HFFc6 (cell line): ENCODE measurements around the gene MCL1. TPM values are rescaled to one million over a fixed set of nuclear protein-coding genes. Genes with fewer than 3 reads are reported as not detected.
"Not testable (repeated sequence)": the region's sequence is repeated elsewhere in the genome, so short reads cannot be mapped to it uniquely, and the experiment has no call there.

Experiments used
- DNase-seq: peaks from one replicate; pipeline ENCODE4 v3.0.0-alpha.2; 2018
- H3K27ac Mint-ChIP-seq: 2 replicates; pipeline ENCODE4 v1.8.0; 2020; ENCODE audit warnings: mild to moderate bottlenecking, mixed read lengths
- H3K27me3 Mint-ChIP-seq: 2 replicates; pipeline ENCODE4 v1.8.0; 2021; ENCODE audit warnings: mild to moderate bottlenecking, moderate library complexity, mixed read lengths; ENCODE audit not compliant: insufficient read depth
- H3K36me3 Mint-ChIP-seq: 2 replicates; pipeline ENCODE4 v1.8.0; 2021; ENCODE audit warnings: low read depth, mixed read lengths
- H3K4me1 Mint-ChIP-seq: 2 replicates; pipeline ENCODE4 v1.8.0; 2020; ENCODE audit warnings: low read depth, mixed read lengths
- H3K4me3 Mint-ChIP-seq: 2 replicates; pipeline ENCODE4 v1.8.0; 2020; ENCODE audit warnings: mild to moderate bottlenecking, moderate library complexity, mixed read lengths
- H3K9me3 Mint-ChIP-seq: 2 replicates; pipeline ENCODE4 v1.8.0; 2020; ENCODE audit warnings: mild to moderate bottlenecking, mixed read lengths
- total RNA-seq, 6 experiments: library from RNA; stranded (reverse); fragmentation: NEBNext Ultra II Directional; extraction: Animal tissue kit (Norgen Biotek cat#: 25700); gene quantifications; 2 replicates in 1 of 6; 3 replicates in 5 of 6; pipeline ENCODE4 v1.2.3, GENCODE V29; 2021
- TF ChIP-seq, protein P1 (sequence below): fragments of 200-600 bp; sonication (generic); IDR thresholded peaks from 2 replicates; pipeline ENCODE4 v1.5.0; 2021; ENCODE audit warnings: antibody characterized with exemption, mild to moderate bottlenecking

Gene MCL1
- total RNA-seq, 6 experiments from 2014 or later = 155 to 170 (median 164) TPM

DNA sequence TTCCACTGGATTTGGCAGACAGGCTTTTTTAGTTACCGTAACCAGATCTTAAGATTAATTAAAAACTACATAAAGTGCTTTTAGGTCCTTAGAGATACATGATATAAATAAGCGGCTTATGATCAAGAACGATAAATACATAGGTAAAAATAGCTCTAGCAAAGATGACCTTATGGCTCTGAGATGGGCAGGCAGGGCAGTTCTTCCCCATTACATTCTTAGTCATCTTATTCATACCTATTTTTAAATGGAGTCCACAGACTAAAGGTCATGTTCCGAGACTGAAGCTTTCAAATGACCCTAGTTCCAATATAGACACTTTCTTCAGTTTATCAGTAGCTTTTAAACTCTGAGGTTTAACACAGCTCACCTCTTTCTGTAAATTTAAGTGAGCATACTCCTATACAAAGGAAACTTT lies 4.3 kb downstream of the MCL1 start:
- Mint-ChIP-seq H3K4me1 (peaks cover 59% of the 10 kb centered on the region), H3K4me3 (peak overlapping the region; percentile 96), H3K36me3 (peaks cover 82% of the 10 kb centered on the region), H3K9me3 (peaks cover 46% of the 10 kb centered on the region), H3K27ac (peak overlapping the region; percentile 96), H3K27me3 (peaks cover 88% of the 10 kb centered on the region)
- TF ChIP-seq, protein P1, sequence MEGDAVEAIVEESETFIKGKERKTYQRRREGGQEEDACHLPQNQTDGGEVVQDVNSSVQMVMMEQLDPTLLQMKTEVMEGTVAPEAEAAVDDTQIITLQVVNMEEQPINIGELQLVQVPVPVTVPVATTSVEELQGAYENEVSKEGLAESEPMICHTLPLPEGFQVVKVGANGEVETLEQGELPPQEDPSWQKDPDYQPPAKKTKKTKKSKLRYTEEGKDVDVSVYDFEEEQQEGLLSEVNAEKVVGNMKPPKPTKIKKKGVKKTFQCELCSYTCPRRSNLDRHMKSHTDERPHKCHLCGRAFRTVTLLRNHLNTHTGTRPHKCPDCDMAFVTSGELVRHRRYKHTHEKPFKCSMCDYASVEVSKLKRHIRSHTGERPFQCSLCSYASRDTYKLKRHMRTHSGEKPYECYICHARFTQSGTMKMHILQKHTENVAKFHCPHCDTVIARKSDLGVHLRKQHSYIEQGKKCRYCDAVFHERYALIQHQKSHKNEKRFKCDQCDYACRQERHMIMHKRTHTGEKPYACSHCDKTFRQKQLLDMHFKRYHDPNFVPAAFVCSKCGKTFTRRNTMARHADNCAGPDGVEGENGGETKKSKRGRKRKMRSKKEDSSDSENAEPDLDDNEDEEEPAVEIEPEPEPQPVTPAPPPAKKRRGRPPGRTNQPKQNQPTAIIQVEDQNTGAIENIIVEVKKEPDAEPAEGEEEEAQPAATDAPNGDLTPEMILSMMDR = no peak
- DNase-seq = no peak

DNA sequence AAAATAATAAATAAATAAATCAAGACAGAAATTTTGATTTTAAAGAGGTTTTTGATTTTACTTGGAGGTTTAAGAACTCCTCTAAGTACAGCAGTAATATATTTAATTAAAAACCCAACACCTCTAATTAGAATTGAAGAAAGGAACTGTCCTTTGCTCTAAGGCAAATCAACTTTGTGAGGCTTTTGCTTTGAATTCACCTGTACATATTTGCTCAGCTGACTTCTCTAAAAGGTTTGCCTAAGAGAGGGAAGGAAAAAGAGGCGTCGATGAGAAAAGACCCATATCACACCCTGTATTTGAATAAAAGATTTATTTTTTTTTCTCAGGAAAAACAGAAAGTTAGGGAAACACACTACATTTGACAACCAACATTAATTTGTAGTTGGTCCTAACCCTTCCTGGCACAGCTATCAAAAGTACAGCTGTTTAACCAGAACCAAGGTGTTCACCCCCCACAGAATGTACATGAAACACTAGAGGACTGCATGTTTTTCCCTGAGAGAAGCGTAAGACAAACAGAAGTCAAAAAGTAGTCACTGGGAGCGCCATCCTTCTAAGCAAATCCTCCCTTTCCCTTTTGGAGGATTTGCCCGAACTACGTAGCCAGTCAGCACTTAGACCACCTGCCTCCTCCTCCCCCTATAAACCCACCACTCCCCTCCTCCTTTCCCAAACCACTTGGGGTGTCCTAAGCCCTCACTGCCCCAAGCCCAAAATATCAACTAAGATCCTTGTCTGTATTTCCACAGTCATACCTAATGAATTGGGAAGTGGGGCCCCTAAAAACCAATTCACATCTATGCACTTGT lies 4.9 kb downstream of the MCL1 start:
- DNase-seq = no peak
- Mint-ChIP-seq H3K9me3 (peaks cover 52% of the 10 kb centered on the region), H3K36me3 (peaks cover 88% of the 10 kb centered on the region), H3K27me3 (peaks cover 94% of the 10 kb centered on the region), H3K27ac (peak overlapping the region; percentile 96), H3K4me3 (peak overlapping the region; percentile 96), H3K4me1 (peaks cover 61% of the 10 kb centered on the region)
- TF ChIP-seq, protein P1 = no peak

DNA sequence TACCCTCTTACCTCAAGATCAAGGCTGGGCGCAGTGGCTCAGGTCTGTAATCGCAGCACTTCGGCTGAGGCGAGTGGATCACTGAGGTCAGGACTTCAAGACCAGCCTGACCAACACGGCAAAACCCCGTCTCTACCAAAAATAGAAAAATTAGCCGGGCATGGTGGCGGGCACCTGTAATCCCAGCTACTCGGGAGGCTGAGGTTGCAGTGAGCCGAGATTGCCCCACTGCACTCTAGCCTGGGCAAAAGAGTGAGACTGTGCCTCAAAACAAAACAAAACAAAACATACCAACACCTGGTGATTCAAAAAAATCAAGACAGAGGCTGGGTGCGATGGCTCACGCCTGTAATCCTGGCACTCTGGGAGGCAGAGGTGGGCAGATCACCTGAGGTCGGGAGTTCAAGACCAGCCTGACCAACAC lies 5.8 kb downstream of the MCL1 start:
- peak overlapping the region; percentile 96 for H3K27ac Mint-ChIP-seq
- peaks cover 47% of the 10 kb centered on the region for H3K9me3 Mint-ChIP-seq
- DNase-seq = not testable (repeated sequence)
- peaks cover 85% of the 10 kb centered on the region for H3K36me3 Mint-ChIP-seq
- peaks cover 69% of the 10 kb centered on the region for H3K4me1 Mint-ChIP-seq
- peaks cover 94% of the 10 kb centered on the region for H3K27me3 Mint-ChIP-seq
- H3K4me3 Mint-ChIP-seq = peak overlapping the region; percentile 96

DNA sequence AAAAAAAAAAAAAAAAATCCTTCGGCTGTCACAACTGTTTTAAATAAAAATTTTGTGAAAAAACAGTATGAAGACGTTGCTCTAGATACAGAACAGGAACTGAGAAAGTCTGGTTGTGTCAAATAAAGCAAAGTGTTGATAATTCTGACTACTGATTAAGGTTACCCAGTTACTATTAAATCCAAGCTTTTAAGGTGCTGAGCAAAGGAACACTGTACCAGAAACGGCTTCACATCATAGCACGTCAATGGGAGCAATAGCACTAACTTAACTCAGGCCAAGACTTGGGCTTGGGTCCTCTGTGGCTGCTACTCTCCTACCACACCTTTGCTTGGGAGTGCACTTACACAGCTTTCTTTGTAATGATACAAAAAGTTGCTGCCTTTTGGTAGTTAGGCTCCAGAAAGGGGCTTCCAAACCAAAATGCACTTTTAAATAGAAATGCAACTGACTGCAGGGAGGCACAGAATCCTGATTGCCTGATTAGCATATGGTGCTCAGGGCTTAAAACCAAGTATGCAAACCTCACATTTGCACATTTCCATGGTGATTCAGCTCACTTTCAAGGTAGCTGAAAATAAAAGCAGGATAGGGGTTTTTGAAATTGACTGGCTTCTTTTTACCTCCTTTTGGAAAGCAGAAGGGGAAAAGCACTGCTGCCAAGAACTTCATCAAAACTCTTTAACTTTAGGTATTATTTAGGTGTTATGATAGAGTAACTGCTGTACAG lies 6.3 kb downstream of the MCL1 start:
- TF ChIP-seq, protein P1 = no peak
- Mint-ChIP-seq H3K4me3 (peak overlapping the region; percentile 96), H3K27me3 (peaks cover 94% of the 10 kb centered on the region), H3K9me3 (peaks cover 41% of the 10 kb centered on the region), H3K36me3 (peaks cover 80% of the 10 kb centered on the region), H3K27ac (peak overlapping the region; percentile 96), H3K4me1 (peaks cover 75% of the 10 kb centered on the region)
- no peak for DNase-seq

DNA sequence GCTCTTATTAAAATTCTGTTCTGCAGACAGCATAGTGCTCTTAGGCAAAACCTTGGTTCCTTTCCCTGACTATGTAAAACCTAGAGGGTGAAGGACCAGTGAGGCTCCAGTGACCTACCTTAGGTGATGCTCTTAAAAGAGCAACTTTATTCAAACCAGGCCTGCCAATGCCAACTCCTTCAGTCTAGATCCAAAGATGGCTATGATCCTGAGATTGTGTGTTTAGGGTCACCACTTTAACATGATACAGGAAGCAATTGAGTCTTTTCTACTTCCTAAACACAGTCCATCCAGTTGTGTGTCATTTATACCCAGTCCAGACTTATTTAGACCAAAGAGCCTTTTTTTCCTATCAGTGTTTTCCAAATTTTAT lies 10.8 kb downstream of the MCL1 start:
- peaks cover 28% of the 10 kb centered on the region for H3K9me3 Mint-ChIP-seq
- TF ChIP-seq, protein P1 = no peak
- H3K36me3 Mint-ChIP-seq = peaks cover 35% of the 10 kb centered on the region
- H3K27ac Mint-ChIP-seq = peak overlapping the region; percentile 96
- peaks cover 76% of the 10 kb centered on the region for H3K4me1 Mint-ChIP-seq
- peaks cover 78% of the 10 kb centered on the region for H3K27me3 Mint-ChIP-seq
- H3K4me3 Mint-ChIP-seq = peak overlapping the region; percentile 96
- no peak for DNase-seq
